Skeletal muscle tissue (tissue), 4 donors: ENCODE results near the gene ANXA10. TPM values are rescaled to one million over a fixed set of nuclear protein-coding genes. Genes with fewer than 3 reads are reported as not detected.

ENCODE experiments used
- H3K27ac ChIP-seq: one replicate; pipeline ENCODE4 v1.7.0; 2013; ENCODE audit warnings: mild to moderate bottlenecking, low read depth, low read length, inconsistent platforms
- H3K27me3 ChIP-seq, 3 donors: one replicate each; pipeline ENCODE4 v1.7.0; 2013; ENCODE audit warnings: low read length in 3 of 3; ENCODE audit not compliant: control insufficient read depth in 3 of 3, insufficient read depth in 3 of 3
- H3K36me3 ChIP-seq, 3 donors: one replicate each; pipeline ENCODE4 v1.7.0; 2013; ENCODE audit warnings: low read length in 3 of 3; ENCODE audit not compliant: control insufficient read depth in 3 of 3, insufficient read depth in 3 of 3
- H3K4me1 ChIP-seq, 3 donors: one replicate each; pipeline ENCODE4 v1.7.0; 2013; ENCODE audit warnings: low read length in 3 of 3, mild to moderate bottlenecking in 3 of 3; ENCODE audit not compliant: control insufficient read depth in 3 of 3, insufficient read depth in 3 of 3
- H3K4me3 ChIP-seq, 3 donors: one replicate each; pipeline ENCODE4 v1.7.0; 2013; ENCODE audit warnings: low read length in 3 of 3
- H3K9ac ChIP-seq, 3 donors: one replicate each; pipeline ENCODE4 v1.7.0; 2013; ENCODE audit warnings: low read length in 3 of 3, mild to moderate bottlenecking in 3 of 3, moderate library complexity in 2 of 3, low read depth in 1 of 3
- H3K9me3 ChIP-seq, 3 donors: one replicate each; pipeline ENCODE4 v1.7.0; 2013; ENCODE audit warnings: low read length in 3 of 3; ENCODE audit not compliant: control insufficient read depth in 3 of 3
- total RNA-seq: library from RNA; depleted of rRNA; stranded (reverse); fragments of >200 nt; gene quantifications from one replicate; pipeline ENCODE4 v1.2.3, GENCODE V29; 2014
- donor health status: Osteomylitis.

Gene ANXA10, protein sequence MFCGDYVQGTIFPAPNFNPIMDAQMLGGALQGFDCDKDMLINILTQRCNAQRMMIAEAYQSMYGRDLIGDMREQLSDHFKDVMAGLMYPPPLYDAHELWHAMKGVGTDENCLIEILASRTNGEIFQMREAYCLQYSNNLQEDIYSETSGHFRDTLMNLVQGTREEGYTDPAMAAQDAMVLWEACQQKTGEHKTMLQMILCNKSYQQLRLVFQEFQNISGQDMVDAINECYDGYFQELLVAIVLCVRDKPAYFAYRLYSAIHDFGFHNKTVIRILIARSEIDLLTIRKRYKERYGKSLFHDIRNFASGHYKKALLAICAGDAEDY
- total RNA-seq = not detected

DNA sequence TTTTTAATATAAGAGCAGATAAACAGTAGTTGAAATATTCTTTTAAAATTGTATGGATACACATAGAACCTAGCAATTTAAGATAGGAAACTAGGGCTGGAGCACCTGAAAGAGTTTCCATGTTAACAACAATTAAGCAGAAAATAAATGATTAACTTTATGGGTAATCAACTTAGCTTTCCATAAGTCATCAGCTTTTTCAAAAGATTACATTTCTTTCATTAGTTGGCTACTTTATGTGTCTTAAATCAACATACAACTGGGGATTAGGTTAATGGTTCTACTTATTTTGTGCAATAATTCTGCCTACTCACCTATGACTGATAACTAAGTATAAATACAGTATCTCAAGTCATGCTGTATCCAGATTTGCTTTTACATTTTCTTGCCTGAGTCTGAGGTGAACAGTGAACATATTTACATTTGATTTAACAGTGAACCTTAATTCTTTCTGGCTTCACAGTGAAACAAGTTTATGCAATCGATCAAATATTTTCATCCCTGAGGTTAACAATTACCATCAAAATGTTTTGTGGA lies at the start of gene ANXA10:
ANXA10 (plus strand) TSS at position 362 of the 537 bp plus-strand sequence; CDS start at position 526, 164 bp downstream.
- peaks cover 5 to 7% (median 6%) of the 10 kb centered on the region in 3 donors for H3K9me3 ChIP-seq
- H3K4me1 ChIP-seq = no peaks in the 10 kb centered on the region
- no peaks in the 10 kb centered on the region for H3K27me3 ChIP-seq
- H3K27ac ChIP-seq = no peak within 1 kb of the TSS
- H3K9ac ChIP-seq = no peak within 1 kb of the TSS
- no peak within 1 kb of the TSS for H3K4me3 ChIP-seq
- H3K36me3 ChIP-seq = no peaks in the 10 kb centered on the region

DNA sequence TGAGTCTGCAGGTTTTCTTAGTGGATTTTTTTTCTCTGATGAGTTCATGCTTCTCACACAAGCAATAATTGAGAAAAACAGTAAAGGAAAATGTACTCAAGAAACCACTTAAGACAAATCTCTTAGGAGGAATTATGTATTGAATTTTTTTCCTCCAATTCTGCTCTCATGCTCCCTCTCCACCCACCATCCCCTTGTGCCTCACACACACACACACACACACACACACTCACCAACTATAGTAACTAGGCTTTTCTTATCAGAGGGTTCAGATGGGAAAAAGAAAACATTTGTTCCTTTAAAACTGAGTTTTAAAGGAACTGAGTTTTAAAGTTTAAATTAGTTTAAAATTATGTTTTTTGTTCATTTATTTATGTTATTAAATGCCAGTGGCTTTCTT lies 47.0 kb upstream of the ANXA10 start:
- H3K27me3 ChIP-seq = no peaks in the 10 kb centered on the region
- no peak overlapping the region for H3K4me3 ChIP-seq
- no peaks in the 10 kb centered on the region for H3K4me1 ChIP-seq
- H3K27ac ChIP-seq = no peak overlapping the region
- no peaks in the 10 kb centered on the region for H3K36me3 ChIP-seq
- no peak overlapping the region for H3K9ac ChIP-seq
- no peaks in the 10 kb centered on the region for H3K9me3 ChIP-seq

DNA sequence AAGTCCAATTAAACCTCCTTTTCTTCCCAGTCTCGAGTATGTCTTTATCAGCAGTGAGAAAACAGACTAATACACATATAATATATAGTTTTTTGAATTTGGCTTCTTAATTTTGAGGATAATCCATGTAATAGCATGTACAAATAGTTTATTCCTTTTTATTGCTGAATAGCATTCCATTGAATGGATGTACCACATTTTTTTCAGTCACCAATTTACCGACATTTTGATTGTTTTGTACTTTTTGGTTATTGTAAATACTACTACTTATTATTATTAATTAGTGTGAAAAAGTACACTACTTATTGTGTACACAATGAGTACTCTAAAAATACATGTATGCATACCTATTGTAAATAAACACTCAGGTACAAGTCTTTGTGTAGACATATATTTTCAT lies 42.3 kb upstream of the ANXA10 start:
- Histone ChIP-seq H3K27ac (no peak overlapping the region), H3K4me1 (no peaks in the 10 kb centered on the region), H3K9ac (no peak overlapping the region), H3K4me3 (no peak overlapping the region), H3K36me3 (no peaks in the 10 kb centered on the region), H3K27me3 (no peaks in the 10 kb centered on the region), H3K9me3 (no peaks in the 10 kb centered on the region)

DNA sequence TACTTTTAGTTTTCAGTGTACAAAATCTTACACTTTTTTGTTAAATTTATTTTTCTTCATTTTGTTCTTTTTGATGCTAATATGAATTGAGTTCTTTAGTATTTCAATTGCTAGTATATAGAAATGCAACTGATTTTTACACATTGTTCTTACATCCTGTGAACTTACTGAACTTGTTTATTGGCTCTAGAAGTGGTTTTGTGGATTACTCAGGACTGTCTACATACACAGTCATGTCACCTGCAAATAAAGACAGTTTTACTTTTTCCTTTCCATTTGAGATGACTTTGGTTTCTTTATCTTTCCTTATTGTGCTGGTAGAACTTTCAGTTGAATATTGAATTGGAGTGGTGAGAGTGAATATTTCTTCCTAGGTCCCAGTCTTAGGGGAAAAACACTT lies 40.8 kb upstream of the ANXA10 start:
- Histone ChIP-seq H3K27me3 (no peaks in the 10 kb centered on the region), H3K4me1 (no peaks in the 10 kb centered on the region)

DNA sequence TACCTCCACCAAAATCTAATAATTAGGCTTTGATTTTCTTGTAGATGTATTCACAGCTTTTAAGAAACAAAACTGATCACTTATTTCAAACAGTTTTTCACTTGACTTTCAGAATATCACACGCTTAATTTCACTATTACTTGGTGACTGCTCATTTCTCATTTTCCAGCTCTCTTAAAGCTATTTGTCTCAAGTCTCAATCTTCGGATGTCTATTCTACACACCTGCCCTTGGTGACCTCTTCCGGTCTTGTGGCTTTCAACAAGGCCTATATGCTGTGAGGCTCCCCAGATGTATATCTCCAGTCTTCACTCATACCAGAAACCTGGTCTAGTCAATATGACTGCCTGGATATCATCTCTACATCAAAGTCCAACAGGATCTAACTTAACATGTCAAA lies 34.9 kb upstream of the ANXA10 start:
- Histone ChIP-seq H3K27ac (no peak overlapping the region), H3K4me1 (no peaks in the 10 kb centered on the region), H3K27me3 (no peaks in the 10 kb centered on the region), H3K9me3 (no peaks in the 10 kb centered on the region), H3K9ac (no peak overlapping the region), H3K4me3 (no peak overlapping the region), H3K36me3 (no peaks in the 10 kb centered on the region)

More for the DNA sequence above, 40.8 kb upstream of the ANXA10 start:
- no peak overlapping the region for H3K9ac ChIP-seq
- H3K9me3 ChIP-seq = no peaks in the 10 kb centered on the region
- no peak overlapping the region for H3K27ac ChIP-seq
- H3K4me3 ChIP-seq = no peak overlapping the region
- no peaks in the 10 kb centered on the region for H3K36me3 ChIP-seq

DNA sequence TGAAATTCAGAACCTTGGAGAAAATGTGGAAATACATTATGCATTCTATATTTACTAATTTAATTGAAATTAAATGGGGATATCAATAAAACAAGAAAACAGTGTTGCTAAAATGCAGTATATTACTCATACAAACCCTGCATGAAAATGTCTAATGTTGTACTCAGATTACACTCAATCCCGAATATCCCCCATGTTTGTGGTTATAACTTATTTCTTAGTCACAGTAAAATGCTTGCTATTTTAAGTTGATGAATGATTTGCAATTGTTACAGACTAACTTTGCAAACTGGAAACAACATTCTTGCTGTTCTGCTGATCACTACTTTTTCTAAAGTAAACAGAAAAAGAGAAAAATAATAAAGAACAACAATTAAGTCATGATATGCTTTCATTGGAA lies 33.1 kb upstream of the ANXA10 start:
- Histone ChIP-seq H3K27me3 (no peaks in the 10 kb centered on the region), H3K9me3 (peaks cover 0 to 2% (median 0%) of the 10 kb centered on the region in 3 donors), H3K36me3 (no peaks in the 10 kb centered on the region), H3K27ac (no peak overlapping the region), H3K9ac (no peak overlapping the region), H3K4me1 (no peaks in the 10 kb centered on the region), H3K4me3 (no peak overlapping the region)

DNA sequence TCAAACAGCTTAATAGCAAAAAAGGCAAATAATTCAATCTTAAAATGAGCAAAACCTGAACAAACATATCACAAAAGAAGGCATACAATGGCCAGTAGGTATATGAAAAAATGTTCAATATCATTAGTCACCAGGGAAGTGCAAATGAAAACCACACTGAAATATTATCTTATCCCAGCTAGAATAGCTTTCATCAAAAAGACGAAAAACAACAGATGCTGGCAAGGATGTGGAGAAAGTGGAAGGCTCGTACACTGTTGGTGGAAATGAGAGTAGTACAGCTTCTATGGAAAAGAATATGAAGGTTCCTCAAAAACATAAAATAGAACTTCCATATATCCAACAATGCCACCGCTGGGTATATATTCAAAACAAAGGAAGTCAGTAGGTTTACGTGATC lies 29.3 kb upstream of the ANXA10 start:
- Histone ChIP-seq H3K9ac (no peak overlapping the region), H3K36me3 (no peaks in the 10 kb centered on the region), H3K27ac (no peak overlapping the region), H3K4me1 (no peaks in the 10 kb centered on the region), H3K4me3 (no peak overlapping the region), H3K9me3 (peaks cover 0 to 2% (median 0%) of the 10 kb centered on the region in 3 donors), H3K27me3 (no peaks in the 10 kb centered on the region)

DNA sequence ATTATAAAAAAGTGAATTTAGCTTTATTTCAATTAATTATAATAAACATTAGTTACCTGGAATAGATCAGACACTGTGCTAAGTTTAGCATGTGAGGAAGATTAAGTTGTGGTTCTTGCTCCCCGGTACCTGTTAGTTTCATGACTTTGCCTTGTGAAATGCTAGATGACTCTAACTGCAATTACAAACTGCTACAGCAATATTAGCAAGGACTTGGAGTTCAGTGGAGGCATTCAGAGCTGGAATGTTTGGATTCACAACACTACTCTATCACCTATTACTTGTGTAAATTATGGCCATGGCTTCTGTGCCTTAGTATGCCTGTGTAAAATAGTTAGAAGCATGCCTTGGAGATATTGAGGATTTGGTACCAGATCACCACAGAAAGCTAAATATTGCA lies 21.4 kb upstream of the ANXA10 start:
- Histone ChIP-seq H3K9ac (no peak overlapping the region), H3K4me3 (no peak overlapping the region), H3K9me3 (no peaks in the 10 kb centered on the region), H3K4me1 (no peaks in the 10 kb centered on the region), H3K27me3 (no peaks in the 10 kb centered on the region), H3K36me3 (no peaks in the 10 kb centered on the region), H3K27ac (no peak overlapping the region)

DNA sequence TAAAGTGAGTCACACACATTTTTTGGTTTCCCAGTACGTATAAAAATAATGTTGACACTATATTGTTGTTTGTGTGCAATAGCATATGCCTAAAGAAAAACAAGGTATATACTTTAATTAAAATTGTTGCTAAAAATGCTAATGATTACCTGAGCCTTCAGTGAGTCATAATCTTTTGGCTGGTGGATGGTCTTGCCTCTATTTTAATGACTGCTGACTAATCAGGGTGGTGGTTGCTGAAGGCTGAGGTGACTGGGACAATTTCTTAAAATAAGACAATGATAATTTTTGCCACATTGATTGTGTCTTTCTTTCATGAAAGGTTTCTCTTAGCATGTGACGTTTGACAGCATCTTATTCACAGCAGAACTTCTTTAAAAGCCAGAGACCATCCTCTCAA lies 21.0 kb upstream of the ANXA10 start:
- no peaks in the 10 kb centered on the region for H3K4me1 ChIP-seq
- no peaks in the 10 kb centered on the region for H3K36me3 ChIP-seq
- no peaks in the 10 kb centered on the region for H3K9me3 ChIP-seq
- no peaks in the 10 kb centered on the region for H3K27me3 ChIP-seq
- no peak overlapping the region for H3K27ac ChIP-seq
- no peak overlapping the region for H3K4me3 ChIP-seq
- H3K9ac ChIP-seq = no peak overlapping the region

DNA sequence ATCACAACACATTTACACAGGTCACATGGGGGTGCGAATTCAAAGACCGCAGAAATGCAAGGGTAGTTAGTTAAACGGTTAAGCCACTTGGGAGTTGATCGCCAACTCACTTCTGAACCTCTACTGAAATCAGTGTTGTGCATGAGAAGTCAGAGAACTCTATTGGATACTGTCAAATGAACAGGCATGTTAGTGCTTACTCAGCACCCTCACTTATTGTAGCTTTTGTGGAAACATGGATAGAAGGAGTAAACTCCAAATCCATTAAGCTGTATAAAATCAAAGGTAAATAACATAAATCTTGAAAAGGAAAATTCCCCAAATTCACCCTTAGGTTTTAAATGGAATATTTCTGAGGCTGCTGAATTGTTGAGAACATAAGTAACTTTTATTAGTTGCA lies 17.5 kb upstream of the ANXA10 start:
- H3K9ac ChIP-seq = no peak overlapping the region
- H3K4me3 ChIP-seq = no peak overlapping the region
- no peaks in the 10 kb centered on the region for H3K36me3 ChIP-seq
- H3K27me3 ChIP-seq = no peaks in the 10 kb centered on the region
- H3K27ac ChIP-seq = no peak overlapping the region
- H3K4me1 ChIP-seq = no peaks in the 10 kb centered on the region
- H3K9me3 ChIP-seq = no peaks in the 10 kb centered on the region
